ENCODE data around the gene MAP3K14.

Gene MAP3K14

DNA sequence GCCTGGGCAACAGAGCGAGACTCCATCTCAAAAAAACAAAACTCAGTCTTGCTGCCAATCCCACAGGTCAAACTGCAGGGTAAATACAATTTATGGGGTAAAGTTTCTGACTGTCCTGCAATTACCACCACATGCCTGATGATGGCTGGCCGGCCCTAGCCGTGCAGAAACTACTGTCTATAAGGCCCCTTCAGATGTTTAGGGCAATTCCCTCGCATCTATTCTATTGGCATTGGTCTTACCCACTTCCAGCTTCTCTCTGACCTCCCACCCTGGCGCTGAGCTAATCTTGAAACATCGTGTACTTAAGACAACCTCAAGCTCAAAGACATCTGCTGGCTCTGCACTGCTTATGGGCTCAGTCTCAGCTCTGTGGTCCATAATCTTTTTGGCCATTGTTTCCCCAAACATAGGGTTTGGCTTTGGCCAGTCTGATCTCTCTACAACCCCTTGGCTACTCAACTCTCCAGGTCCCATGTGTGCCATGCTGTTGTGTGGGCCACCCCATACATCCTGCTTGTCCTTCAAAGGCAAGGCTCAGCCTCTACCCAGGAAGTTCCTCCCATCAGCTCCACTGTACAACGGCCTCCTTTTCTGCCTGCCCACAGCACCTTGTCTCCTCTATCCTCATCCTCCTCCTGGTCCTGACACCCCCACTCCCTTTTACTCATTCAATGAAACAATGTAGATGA is 16.6 kb downstream of the MAP3K14 start:
- no peak for DNase-seq
- H3K4me1 ChIP-seq, result peaks cover 20% of the 10 kb centered on the region
- no peaks in the 10 kb centered on the region for H3K27me3 ChIP-seq
- no peaks in the 10 kb centered on the region for H3K9me3 ChIP-seq
- no peak overlapping the region for H3K4me3 ChIP-seq (ENCODE audit: low read depth, low read length)
- H3K36me3 ChIP-seq, result no peaks in the 10 kb centered on the region; the same call in 1 of the 2 replicates
- TF ChIP-seq, protein P1, sequence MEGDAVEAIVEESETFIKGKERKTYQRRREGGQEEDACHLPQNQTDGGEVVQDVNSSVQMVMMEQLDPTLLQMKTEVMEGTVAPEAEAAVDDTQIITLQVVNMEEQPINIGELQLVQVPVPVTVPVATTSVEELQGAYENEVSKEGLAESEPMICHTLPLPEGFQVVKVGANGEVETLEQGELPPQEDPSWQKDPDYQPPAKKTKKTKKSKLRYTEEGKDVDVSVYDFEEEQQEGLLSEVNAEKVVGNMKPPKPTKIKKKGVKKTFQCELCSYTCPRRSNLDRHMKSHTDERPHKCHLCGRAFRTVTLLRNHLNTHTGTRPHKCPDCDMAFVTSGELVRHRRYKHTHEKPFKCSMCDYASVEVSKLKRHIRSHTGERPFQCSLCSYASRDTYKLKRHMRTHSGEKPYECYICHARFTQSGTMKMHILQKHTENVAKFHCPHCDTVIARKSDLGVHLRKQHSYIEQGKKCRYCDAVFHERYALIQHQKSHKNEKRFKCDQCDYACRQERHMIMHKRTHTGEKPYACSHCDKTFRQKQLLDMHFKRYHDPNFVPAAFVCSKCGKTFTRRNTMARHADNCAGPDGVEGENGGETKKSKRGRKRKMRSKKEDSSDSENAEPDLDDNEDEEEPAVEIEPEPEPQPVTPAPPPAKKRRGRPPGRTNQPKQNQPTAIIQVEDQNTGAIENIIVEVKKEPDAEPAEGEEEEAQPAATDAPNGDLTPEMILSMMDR (IDR thresholded peaks at IDR 0.05; ENCODE audit: low read depth, low read length), result no peak

DNA sequence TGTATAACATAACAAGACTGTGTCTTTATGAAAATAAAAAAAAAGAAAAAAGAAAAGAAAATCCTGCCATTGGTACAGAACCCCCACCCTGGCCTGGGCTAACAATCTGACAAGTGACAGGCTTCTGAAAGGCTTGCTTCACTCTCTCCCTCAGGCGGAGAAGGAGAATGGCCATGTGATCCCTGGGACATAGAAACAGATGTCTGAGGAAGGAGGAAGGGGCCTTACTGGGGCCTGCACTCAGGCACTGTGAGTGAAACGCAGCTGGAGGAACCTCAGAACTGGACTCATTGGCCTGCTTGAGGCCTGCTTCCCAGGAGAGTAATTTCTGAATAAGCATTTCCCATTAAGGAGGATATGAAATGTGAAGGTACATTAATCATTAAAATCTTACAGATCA is 17.5 kb downstream of the MAP3K14 start:
- TF ChIP-seq, protein P1 (IDR thresholded peaks at IDR 0.05; ENCODE audit: low read depth, low read length), result no peak
- H3K4me3 ChIP-seq (ENCODE audit: low read depth, low read length), result no peak overlapping the region
- peaks cover 28% of the 10 kb centered on the region for H3K4me1 ChIP-seq
- no peaks in the 10 kb centered on the region for H3K27me3 ChIP-seq
- peak; percentile 64 for DNase-seq
- H3K9me3 ChIP-seq, result no peaks in the 10 kb centered on the region
- no peaks in the 10 kb centered on the region; the same call in 1 of the 2 replicates for H3K36me3 ChIP-seq

DNA sequence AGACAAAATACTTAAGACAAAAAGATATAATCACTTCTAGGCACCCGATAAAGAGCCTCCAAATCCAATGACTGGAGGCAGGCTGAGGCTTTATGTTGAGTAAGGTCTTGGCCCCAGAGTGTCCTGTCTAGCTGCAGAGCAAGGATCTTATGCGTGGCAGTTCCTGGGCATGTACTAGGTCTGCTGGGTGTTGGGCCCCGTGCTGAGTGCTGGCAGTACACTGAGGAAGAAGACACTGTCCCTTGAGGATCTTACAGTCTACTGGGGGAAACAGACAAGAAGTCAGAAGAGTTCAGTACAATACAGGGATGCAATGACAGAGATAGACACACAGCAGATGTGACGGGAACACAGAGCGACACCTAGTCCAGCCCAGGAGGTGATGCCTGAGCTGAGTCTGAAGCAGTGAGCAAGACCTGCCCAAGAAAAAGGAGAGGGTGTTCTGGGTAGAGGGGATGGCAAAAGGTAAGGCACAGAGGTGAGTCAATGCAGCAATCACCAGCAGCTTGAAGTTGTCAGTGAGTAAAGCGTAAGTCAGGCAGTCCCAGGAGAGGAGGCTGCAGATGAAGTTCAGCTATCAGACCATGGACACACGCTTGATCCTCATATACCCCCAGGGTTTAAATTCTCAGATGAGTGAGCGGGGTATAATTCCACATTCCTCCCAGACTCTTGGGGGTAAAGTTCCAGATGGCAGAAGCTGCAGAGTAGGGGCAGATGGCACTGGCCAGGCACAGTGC is 18.1 kb downstream of the MAP3K14 start:
- no peaks in the 10 kb centered on the region for H3K27me3 ChIP-seq
- H3K9me3 ChIP-seq, result no peaks in the 10 kb centered on the region
- DNase-seq, result peak; percentile 37
- H3K4me1 ChIP-seq, result peaks cover 34% of the 10 kb centered on the region
- no peaks in the 10 kb centered on the region; the same call in 1 of the 2 replicates for H3K36me3 ChIP-seq
- TF ChIP-seq, protein P1 (IDR thresholded peaks at IDR 0.05; ENCODE audit: low read depth, low read length), result no peak
- H3K4me3 ChIP-seq (ENCODE audit: low read depth, low read length), result no peak overlapping the region

DNA sequence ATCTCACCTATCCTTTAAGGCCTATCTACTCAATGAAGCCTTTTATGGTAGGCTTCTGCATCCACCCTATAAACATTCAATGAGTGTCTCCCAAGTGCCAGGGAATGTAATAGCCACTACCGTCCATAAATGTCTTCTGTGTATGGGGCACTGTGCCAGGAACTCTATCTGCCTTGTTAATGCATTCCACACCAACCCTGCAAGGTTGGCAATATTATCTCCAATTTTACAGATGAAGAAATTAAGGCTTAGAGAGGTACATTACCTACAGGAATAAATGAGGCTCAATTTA is 20.0 kb downstream of the MAP3K14 start:
- Histone ChIP-seq H3K4me3 (ENCODE audit: low read depth, low read length) (no peak overlapping the region), H3K27me3 (no peaks in the 10 kb centered on the region), H3K36me3 (no peaks in the 10 kb centered on the region; the same call in 1 of the 2 replicates), H3K4me1 (peaks cover 46% of the 10 kb centered on the region), H3K9me3 (no peaks in the 10 kb centered on the region)
- TF ChIP-seq, protein P1 (IDR thresholded peaks at IDR 0.05; ENCODE audit: low read depth, low read length), result no peak
- no peak for DNase-seq

DNA sequence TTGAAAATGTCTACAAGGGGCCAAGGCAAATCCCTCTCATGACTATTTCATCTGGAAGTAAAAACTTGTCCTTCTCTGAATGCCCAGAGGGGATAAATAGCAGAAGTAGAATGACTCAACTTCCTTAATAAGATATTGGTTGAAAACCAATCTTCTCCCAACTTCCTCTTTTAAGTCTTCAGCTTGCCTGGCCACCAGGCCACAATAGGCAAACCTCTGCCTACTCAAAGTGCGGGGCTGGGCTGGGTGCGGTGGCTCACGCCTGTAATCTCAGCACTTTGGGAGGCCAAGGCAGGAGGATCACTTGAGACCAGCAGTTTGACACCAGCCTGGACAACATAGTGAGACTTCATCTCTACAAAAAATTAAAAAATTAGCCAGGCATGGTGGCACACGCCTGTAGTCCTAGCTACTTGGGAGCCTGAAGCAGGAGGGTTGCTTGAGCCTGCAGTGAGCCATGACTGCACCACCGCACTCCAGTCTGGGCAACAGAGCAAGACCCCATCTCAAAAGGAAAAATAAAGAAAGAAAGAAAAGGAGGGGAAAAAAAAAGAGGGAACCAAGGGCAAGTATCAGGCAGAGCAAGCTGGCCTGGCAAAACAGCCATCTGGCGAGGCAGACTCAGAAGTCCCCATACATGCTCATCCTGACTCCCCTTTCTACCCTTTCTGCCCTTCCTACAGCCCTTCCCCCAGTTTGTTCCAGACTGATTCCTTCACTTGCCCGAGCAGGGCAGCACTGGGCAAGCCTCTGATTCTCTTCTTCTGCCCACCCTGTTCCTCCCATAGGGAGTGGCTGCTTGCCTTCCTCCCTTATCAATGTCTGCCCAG is 20.6 kb downstream of the MAP3K14 start:
- H3K4me1 ChIP-seq, result peaks cover 46% of the 10 kb centered on the region
- no peaks in the 10 kb centered on the region; the same call in 1 of the 2 replicates for H3K36me3 ChIP-seq
- H3K4me3 ChIP-seq (ENCODE audit: low read depth, low read length), result no peak overlapping the region
- H3K9me3 ChIP-seq, result no peaks in the 10 kb centered on the region
- TF ChIP-seq, protein P1 (IDR thresholded peaks at IDR 0.05; ENCODE audit: low read depth, low read length), result no peak
- DNase-seq, result no peak
- H3K27me3 ChIP-seq, result no peaks in the 10 kb centered on the region

All from BE2C (cell line).